Transverse colon (tissue), 3 donors: Measurements from ENCODE around the gene PPP1R12B.

Source experiments
- EP300 ChIP-seq: sonication (generic); formaldehyde crosslinking; IDR thresholded peaks from one replicate; pipeline ENCODE4 v1.6.1; 2017; ENCODE audit warnings: antibody characterized with exemption, low read depth
- TF ChIP-seq, protein P1 (sequence below), 5 experiments: fragments of 200-600 bp in 3 of 5; fragments of 450-650 bp in 2 of 5; sonication (generic) in 3 of 5; IDR thresholded peaks; 1 replicate in 2 of 5; 2 replicates in 3 of 5; pipeline ENCODE4 v1.5.1; 2016 to 2017; ENCODE audit warnings: antibody characterized with exemption in 5 of 5, inconsistent platforms in 3 of 5, mild to moderate bottlenecking in 2 of 5, moderate library complexity in 1 of 5

DNA sequence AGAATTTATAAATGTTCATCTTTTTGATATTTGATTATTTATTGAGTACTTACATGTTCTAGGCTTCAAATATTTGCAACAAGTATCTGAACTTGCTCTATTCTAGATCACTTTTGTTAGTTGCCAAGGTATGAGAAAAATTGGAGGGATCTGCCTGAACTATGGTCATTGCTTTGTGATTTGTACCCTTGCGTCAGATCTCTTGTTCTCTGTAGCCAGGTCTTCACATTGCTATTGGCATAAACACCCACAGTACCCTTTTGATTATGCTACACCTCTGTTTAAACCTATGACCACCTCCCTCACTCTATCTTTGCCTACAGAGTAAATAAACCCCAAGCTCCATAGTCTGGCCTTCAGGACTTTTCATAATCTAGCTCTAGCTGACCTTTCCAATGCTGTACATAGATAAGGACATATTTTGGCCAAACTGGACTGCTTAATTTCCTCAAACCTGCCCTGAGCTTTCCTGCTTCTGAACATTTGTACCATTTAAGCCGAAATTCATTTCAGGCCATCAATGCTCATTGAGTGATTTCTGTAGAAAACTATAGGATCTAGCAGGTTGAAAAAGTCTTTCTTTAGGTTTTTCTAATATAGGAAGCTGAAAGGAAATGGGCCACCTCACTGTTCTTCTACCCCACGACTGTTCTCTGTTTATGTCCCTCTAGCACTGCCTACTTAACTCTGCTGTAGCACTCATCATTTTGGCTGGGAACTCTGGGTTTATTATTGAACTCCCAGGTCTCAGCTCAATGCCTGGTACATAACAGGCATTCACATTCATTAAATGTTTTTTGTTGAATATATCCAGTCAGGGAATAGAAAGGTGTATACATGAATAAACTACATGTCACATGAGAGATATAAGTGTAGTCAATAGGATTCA, 84.9 kb downstream of the PPP1R12B start:
- TF ChIP-seq, protein P1, sequence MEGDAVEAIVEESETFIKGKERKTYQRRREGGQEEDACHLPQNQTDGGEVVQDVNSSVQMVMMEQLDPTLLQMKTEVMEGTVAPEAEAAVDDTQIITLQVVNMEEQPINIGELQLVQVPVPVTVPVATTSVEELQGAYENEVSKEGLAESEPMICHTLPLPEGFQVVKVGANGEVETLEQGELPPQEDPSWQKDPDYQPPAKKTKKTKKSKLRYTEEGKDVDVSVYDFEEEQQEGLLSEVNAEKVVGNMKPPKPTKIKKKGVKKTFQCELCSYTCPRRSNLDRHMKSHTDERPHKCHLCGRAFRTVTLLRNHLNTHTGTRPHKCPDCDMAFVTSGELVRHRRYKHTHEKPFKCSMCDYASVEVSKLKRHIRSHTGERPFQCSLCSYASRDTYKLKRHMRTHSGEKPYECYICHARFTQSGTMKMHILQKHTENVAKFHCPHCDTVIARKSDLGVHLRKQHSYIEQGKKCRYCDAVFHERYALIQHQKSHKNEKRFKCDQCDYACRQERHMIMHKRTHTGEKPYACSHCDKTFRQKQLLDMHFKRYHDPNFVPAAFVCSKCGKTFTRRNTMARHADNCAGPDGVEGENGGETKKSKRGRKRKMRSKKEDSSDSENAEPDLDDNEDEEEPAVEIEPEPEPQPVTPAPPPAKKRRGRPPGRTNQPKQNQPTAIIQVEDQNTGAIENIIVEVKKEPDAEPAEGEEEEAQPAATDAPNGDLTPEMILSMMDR (IDR thresholded peaks at IDR 0.05) = no peak
- no peak for TF ChIP-seq EP300
